Mesenteric fat pad (tissue), 1 donor: ENCODE data around the gene SRSF11. TPM values are rescaled to one million over a fixed set of nuclear protein-coding genes. Genes with fewer than 3 reads are reported as not detected.

ENCODE experiments used
- DNase-seq: peaks from one replicate; pipeline ENCODE4 v3.0.0-alpha.2; 2020; ENCODE audit warnings: low spot score
- total RNA-seq: library from RNA; stranded (reverse); fragmentation: NEBNext Ultra II Directional; extraction: Animal tissue kit (Norgen Biotek cat#: 25700); gene quantifications from one replicate; pipeline ENCODE4 v1.2.1, GENCODE V29; 2021
- donor health status: DM: yes; HTN: yes; CAD: no.

SRSF11 gene
- total RNA-seq, 1 donor from 2014 or later, result 150 TPM

DNA sequence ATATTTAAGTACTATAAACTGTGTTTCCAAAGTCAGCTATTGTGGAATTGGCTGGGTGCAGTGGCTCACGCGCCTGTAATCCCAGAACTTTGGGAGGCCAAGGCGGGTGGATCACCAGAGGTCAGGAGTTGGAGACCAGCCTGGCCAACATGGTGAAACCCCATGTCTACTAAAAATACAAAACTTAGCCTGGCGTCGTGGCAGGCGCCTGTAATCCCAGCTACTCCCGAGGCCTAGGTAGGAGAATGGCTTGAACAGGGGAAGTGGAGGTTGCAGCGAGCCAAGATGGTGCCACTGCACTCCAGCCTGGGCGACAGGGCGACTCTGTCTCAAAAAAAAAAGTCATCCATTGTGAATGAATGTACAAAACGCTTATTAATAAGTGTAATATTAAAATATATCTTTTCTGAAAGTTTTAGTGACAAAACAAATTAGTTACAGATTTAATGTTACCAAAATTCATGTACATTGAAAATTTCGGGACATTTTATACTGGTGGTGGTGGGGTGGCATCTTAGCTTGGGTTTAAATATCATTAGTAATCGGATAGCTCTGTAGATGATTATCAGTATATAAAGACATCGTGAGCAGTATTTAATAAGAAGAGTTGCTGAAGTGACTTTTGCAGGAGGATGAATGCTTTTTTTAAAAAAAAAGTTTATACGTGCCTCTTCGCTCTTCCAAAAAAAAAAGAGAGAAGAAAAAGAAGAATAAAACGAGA, 503 bp upstream of the SRSF11 start:
- DNase-seq, result no peak

DNA sequence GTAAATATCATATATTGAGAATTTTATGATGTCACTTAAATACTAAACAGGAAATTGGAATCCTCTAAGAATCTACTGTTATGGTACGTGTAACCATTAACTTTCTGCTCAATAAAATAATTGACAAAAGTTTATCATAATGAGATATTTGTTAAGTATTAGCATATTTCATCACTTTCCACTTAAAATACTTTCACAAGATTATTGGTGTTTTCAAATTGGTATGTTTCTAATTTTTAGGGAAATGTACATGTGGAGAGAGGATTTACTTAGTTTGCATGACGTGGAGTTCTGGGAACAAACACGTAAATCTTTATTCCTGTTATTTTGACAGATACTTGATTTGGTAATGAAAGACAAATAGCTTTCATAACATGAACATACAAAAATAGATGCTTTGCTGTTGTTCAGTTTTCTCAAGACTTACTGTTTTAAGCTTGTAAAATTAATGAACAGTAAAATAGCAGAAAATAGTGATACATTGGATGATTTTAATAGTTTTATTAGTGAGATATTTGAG, 1.6 kb downstream of the SRSF11 start:
- no peak for DNase-seq

DNA sequence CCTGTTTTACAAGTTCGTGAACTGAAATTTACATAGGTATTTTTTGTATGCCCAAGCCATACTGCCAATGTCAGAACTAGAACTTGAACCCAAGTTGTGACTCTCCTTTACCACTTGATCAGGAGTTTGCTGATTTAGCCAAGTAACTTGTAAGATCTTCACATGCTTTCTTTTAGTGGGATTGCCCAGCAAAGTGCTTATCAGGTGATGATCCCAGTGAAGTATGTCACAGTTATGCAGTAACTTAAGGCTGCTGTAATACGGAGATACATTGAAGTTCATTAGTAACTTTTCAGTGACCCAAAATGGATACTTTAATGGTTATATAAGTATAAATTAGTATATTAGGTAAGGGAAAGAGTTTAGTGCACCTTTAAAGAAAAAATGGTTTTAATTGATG, 3.8 kb downstream of the SRSF11 start:
- no peak for DNase-seq

DNA sequence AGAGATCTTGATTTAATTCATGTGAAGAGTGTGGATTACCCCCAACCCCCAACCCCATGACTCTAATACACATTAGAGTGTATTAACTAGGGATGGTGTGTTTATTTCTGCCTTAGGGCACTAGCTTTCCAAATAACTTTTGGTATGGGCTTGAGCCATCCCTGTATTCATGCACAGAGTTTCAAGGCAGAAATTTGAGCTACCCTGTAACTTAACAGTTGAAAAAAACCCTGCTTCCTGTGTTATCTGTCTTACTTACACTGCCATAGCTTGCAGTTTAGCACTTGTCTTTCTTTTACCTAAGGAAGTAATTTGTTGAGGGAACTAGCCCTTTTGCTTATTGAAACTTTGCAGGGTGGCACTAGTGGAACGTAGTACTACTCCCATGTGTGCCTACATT, 6.3 kb downstream of the SRSF11 start:
- no peak for DNase-seq

DNA sequence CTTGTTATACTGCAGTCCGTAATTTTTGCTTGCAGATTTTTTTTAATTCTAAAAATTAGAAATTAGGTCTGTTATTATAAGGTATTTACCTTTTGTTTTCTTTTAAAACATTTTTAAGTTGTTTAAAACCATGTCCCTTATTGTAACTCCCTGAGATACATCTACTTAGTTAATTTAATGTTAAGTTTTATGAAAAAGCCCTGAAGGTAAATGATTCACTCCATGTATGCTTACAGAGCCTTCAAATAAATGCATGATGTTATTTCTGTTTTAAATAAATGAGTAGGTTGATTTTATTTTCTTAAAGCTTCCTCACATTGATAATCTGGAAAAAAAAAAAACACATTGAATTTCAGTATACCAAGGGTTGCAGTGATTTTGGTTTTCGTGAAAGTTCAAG, 7.5 kb downstream of the SRSF11 start:
- no peak for DNase-seq

DNA sequence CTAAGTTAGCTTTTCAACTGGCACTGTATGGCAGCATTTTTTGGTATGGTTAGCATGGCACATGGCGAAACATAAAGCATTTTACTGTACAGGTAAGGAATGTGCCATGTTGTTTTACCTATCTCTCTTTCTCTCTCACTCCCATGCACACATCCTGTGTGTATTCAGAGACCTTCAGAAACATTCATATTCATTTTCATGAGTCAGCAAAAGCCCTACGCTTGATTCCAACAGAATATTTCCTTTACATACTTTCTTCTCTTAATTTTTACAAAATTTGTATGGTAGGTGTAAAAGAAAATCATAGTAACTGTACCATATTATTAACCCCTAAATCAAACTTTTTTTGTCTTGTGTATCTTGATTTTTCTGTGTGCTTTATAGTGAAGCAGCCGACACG, 10.3 kb downstream of the SRSF11 start:
- no peak for DNase-seq

DNA sequence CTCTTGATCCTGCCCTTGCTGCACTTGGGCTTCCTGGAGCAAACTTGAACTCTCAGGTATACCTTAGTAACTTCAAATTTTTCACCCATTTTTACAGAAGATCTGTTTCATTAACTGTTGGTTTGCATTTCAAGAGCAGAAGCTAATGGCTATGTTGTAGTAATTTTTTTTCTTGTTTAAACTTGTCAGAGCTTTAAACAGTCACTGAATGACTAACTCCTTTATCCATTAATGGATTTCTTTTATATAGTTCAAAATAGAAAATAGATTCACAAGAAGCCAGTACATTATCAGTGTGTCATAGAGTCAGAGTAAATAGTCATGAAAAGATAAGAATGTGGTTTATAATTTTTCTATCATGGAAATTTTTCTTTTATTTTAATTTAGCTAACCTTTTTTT, 13.6 kb downstream of the SRSF11 start:
- DNase-seq, result no peak

DNA sequence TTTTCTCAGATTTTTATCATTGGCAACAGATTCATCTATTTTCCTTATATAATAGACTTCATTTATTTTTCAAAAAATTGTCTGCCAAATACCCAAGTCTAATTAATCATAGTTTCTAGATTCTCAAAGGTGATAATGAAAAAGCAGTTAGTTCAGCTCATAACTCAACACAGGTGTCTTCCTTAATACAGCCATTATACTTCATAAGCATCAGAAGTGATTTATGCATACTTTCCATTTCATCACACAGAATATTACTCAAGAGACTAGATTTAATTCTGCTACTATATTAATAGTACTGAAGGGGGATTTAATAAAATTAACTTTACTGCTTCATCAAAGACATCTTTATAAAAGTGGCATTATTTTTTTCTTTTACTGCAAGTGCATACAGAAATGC, 18.8 kb downstream of the SRSF11 start:
- no peak for DNase-seq

DNA sequence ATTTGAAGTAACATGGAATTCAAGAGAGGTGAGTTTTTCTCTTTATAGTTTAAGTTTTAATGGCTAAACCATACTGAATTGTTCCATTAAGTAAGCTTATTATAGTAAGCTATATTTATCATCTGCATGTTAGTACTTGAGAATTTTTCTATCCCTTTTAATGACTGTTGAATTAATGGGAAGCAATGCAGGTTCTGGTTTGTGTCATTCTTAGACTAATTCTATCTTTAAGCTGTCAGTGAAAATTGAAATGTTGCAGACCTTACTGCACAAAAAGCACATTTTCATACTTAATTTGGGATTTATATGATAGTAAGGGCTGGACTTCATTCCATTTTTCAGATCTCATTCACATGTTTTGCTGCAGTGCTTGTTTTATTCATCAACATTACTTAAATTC, 25.9 kb downstream of the SRSF11 start:
- DNase-seq, result no peak

DNA sequence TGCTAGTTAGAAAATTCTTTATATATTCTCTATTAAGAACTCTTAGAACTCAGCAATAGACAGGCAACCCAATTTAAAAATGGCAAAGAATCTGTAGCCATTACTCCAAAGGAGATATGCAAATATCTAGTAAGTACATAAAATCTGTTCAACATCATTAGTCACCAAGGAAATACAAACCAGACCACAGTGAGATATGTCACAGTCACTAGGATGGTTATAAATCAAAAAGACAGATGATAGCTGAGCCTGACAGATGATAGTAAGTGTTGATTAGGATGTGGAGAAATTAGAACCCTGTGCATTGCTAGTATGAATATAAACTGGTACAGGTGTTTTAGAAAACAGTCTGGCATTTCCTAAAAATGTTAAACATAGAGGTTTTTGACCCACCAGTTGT, 26.6 kb downstream of the SRSF11 start:
- no peak for DNase-seq

DNA sequence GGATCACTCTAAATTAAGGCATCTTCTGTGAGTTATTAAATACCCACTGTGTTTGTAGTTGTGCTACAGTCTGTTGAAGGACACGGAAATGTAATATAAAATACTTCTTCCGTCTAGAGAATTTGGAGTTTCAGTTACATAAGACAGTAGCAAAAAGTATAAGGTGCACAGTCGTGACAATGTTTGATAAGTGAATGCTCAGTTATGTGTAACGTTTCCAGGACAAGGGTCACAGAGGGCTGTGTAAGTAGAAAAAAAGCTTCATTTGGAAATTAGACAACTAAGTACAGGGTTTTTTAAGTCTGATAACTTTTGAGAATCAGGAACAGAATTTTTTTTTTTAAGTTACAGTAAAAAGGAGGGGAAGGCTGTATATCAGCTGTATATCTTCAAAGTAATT, 27.5 kb downstream of the SRSF11 start:
- no peak for DNase-seq

DNA sequence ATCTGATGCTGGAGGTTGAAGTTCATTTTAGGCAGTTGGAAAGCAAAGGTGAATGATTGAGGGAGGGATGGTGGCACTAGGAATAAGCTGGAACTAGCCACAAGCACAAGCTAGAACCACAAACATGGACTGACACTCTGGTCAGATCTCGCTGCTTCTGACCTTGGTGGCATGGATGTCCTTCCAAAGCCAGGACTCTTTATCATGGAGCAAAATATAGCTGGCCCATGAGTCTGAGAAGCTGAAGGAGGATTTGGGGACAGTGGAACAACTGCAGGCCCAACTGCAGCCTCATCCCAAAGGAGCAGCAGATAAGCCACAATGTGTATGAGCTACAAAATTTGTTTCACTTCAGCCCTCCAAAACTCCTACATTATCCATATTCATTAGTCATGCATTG, 35.5 kb downstream of the SRSF11 start:
- DNase-seq, result no peak

DNA sequence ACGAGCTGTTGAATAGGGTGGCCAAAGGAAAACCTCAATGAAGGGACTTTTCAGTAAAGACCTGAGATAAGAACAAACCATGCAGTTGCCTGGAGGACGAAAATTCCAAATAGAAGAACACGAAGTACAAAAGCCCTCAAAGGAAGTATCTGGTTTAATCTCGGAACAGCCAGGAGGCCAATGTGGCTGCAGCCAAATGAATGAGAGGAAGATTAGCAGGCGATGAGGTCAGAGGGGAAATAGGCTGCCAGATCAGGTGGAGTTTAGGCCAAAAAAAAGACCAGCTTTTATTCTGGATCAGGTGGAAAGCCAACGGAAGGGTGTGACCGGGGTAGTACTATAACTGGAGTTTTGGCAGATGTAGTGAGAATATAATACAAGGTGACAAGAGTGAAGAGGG, 43.7 kb downstream of the SRSF11 start:
- DNase-seq, result no peak

DNA sequence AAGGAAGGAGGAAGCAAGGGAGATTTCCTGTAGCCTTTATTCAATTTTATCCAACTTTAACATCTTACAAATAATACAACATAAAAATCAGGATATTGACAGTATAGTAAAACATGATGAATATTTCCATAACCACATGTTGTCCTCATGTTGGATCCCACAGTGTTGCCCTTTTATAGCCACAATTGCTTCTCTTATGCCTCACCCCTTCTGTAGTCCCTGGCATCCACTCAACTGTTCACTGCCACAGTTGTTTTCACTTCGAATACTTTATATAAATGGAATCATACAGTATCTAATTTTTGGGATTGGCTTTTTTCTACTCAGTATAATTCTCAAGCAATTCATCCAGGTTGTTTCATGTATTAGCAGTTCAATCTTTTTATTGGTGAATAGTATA, 44.8 kb downstream of the SRSF11 start:
- DNase-seq, result no peak

DNA sequence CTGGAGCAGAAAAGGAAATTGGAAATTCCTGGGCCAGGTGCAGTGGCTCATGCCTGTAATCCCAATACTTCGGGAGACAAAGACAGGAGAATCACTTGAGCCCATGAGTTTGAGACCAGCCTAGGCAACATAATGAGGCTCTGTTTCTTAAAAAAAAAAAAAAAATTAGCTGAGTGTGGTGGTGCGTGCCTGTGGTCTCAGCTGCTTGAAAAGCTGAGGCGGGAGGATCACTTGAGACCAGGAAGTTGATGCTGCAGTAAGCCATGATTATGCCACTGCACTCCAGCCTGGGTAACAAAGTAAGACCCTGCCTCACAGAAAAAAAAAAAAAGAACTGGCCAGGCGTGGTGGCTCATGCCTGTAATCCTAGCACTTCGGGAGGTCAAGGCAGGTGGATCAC, 56.7 kb downstream of the SRSF11 start:
- DNase-seq, result no peak

DNA sequence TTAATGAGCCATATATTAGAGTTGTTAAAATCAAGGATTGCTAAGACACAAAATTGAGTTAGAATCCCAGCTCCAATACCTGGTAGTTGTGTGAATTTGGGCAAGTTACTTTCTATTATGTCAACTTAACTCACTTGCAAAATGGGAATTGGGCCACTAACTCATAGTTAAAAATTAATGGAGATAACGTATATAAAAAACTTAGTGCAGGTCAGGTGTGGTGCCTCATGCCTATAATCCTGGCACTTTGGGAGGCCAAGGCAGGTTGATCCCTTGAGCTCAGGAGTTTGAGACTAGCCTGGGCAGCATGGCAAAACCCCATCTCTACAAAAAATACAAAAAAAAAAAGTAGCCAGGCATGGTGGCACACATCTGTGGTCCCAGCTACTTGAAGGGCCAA, 57.5 kb downstream of the SRSF11 start:
- no peak for DNase-seq

DNA sequence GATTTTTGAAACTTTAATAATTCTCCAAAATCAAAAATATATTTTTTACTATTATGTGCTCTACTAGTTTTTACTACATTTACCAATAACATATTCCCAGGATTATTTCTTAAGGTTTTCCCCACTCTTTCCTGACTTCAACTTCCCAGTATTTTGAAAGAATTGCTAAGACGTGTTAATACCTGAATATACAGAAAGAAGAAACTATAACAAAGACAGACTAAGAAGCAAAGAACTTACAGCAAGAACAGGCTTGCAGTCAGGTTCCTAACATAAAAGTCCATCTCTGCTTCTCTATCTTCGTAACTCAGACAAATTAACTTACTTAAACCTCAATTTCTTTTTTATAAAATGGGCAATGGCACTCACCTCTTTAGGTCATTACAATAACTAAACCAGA, 63.2 kb downstream of the SRSF11 start:
- no peak for DNase-seq

DNA sequence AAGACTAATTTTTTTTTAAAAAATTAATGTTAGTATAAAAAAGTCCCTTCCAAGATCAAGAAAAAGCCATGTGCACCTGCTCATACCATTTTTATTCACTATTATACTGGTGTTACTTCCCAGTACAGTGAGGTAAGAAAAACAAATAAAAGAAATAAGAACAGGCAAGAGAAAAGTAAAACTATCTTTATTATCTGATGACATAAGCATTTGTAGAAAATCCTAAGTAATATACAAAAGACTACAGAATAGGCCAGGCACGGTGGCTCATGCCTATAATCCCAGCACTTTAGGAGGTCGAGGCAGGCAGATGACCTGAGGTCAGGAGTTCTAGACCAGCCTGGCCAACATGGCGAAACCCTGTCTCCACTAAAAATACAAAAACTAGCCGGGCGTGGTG, 65.3 kb downstream of the SRSF11 start:
- DNase-seq, result no peak

DNA sequence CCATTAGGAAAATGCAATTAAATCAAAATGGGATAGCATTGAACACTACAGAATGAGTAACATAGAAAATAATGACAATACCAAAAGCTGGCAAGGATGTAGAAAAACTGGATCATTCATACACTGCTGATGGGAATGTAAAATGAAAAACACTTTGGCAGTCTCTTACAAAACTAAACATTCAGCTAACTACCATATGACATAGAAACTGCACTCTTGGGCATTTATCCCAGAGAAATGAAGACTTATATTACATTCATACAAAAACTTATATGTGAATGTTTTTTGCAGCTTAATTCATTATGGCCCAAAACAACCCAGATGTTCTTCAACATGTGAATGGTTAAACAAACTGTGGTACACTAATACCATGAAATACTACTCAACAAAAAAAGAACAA, 67.0 kb downstream of the SRSF11 start:
- DNase-seq, result no peak

DNA sequence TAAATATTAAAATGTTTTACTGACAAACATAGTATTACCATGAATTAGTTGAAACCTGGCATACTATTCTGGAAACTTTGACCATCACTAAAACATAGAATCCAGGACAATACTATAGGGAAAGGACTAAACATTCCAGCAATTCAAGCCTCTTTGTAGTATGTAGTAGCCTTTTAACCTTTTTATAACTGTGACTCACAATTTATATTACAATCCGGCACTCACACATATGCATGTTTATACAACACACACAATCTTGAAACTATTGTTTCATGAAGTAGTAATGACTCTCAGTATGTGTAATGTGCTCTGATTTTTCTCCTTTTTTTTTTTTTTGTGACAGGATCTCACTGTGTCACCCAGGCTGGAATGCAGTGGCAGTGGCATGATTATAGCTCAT, 69.0 kb downstream of the SRSF11 start:
- no peak for DNase-seq

DNA sequence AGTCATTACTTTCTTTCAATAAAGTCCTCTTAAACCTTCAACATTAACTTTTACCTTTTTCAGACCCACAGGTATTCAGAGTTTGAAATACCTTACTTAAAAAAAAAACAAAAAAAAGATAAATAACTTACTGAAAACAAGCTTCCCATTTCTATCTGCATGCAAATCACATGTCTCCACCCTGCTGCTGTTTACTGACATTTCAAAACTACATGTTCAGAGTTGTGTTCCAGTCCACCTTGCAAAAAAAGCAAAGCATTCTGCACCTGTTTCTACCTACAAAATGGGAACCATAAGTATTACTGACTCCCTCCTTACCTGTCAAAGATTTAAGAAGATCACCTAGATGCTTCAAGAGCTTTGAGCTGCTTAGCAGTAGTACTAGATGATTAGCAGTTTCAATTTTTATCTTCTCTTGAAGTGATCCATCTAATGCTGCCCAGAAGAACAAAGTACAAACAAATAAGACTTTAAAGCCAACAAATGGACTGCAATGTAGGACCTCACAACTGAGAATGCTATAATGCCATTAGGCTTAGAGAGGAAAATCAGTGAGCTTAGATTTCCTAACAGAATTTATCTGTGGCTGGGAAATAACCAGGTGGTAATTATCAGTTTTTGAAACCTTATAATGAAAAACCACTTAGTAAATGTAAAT, 72.1 kb downstream of the SRSF11 start:
- DNase-seq, result no peak

DNA sequence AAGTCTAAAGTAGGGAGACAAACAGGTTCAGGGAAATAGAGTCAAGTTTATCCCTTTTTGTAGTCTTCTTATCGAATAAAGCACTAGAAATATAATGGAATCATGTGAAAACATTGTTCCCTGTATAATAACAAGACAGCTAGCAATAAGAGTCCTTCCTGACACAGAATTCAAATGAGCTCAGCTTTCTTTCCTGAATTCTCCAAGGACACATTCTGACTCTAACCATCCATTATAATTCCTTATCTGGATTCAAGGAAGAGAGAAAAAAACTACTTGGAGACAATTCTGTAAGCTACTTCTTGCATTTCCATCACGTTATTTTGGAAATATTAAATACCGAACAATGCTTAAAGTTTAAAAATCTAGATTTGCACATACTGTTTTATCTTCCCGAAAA, 74.6 kb downstream of the SRSF11 start:
- no peak for DNase-seq

DNA sequence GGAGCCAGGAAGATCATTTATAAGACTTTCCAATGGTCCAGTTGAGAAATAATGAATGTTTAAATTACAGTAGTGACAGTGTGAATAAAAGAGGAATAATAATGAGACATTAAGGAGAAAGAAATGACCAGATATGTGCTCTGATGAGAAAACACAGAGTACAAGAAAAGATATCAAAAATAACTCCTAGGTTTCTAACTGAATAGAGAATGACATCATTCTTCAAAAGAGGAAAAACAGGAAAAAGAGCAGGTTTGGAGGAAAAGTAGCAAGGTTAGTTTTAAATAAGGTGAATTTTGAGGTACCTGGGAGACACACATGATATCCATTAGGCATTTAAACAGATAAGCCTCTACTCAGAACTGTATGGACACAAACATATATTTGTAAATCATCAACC, 78.3 kb downstream of the SRSF11 start:
- no peak for DNase-seq
